ENCODE data around the gene OR6S1.

- TF ChIP-seq EZH2 (IDR thresholded peaks at IDR 0.05; ENCODE audit: low read depth, low read length, severe bottlenecking) (no peak), CTCF (IDR thresholded peaks at IDR 0.05; ENCODE audit: control extremely low read depth in 1 of 3, insufficient read depth in 1 of 3, low read depth in 1 of 3, low read length in 3 of 3) (no peak), POLR2AphosphoS5 (IDR thresholded peaks at IDR 0.05; ENCODE audit: low read depth, low read length) (no peak), CEBPB (IDR thresholded peaks at IDR 0.05; ENCODE audit: low read depth, low read length) (no peak), SIN3A (conservative IDR thresholded peaks at IDR 0.05 in 1 of 2, IDR thresholded peaks at IDR 0.05 in 1 of 2; ENCODE audit: low read depth in 1 of 2, low read length in 2 of 2) (no peak), HDAC2 (IDR thresholded peaks at IDR 0.05; ENCODE audit: borderline replicate concordance in 1 of 2, low read depth in 2 of 2, low read length in 2 of 2) (no peak), CBX5 (IDR thresholded peaks at IDR 0.05; ENCODE audit: low read depth, low read length) (no peak)
Observed at GRCh38 chr14:20617138-20618003, 24.1 kb downstream of the OR6S1 start.
